Mucosa of stomach (tissue), 1 donor: ENCODE data around the gene TMEM11.

Experiments
- H3K27me3 ChIP-seq: one replicate; pipeline ENCODE4 v1.7.0; 2013; ENCODE audit warnings: mild to moderate bottlenecking, low read length; ENCODE audit not compliant: control insufficient read depth, insufficient read depth
- H3K36me3 ChIP-seq: one replicate; pipeline ENCODE4 v1.7.0; 2013; ENCODE audit warnings: low read length; ENCODE audit not compliant: control insufficient read depth, insufficient read depth
- H3K4me1 ChIP-seq: one replicate; pipeline ENCODE4 v1.7.0; 2013; ENCODE audit warnings: mild to moderate bottlenecking, low read length; ENCODE audit not compliant: control insufficient read depth, insufficient read depth
- H3K4me3 ChIP-seq: one replicate; pipeline ENCODE4 v1.7.0; 2013; ENCODE audit warnings: low read length
- H3K9ac ChIP-seq: one replicate; pipeline ENCODE4 v1.7.0; 2013; ENCODE audit warnings: mild to moderate bottlenecking, low read length, moderate library complexity
- H3K9me3 ChIP-seq: one replicate; pipeline ENCODE4 v1.7.0; 2013; ENCODE audit warnings: mild to moderate bottlenecking, low read length, moderate library complexity; ENCODE audit not compliant: control insufficient read depth
- donor health status: Pancreatic carcinoma.

TMEM11 gene

GRCh38 chr17:21160401-21160800, 53.6 kb downstream of the TMEM11 start:
- no peaks in the 10 kb centered on the region for H3K36me3 ChIP-seq
- H3K4me3 ChIP-seq: no peak overlapping the region
- no peak overlapping the region for H3K9ac ChIP-seq
- no peaks in the 10 kb centered on the region for H3K27me3 ChIP-seq
- no peaks in the 10 kb centered on the region for H3K9me3 ChIP-seq
- H3K4me1 ChIP-seq: peaks cover 12% of the 10 kb centered on the region

- no peaks in the 10 kb centered on the region for H3K36me3 ChIP-seq
- H3K9ac ChIP-seq: no peak overlapping the region
- H3K4me1 ChIP-seq: peaks cover 12% of the 10 kb centered on the region
- H3K9me3 ChIP-seq: no peaks in the 10 kb centered on the region
- H3K4me3 ChIP-seq: no peak overlapping the region
- no peaks in the 10 kb centered on the region for H3K27me3 ChIP-seq
Observed at GRCh38 chr17:21157586-21158370, 56.2 kb downstream of the TMEM11 start.

GRCh38 chr17:21152731-21153130, 61.2 kb downstream of the TMEM11 start:
- Histone ChIP-seq H3K9me3 (no peaks in the 10 kb centered on the region), H3K9ac (no peak overlapping the region), H3K4me3 (no peak overlapping the region), H3K27me3 (no peaks in the 10 kb centered on the region), H3K36me3 (no peaks in the 10 kb centered on the region), H3K4me1 (no peaks in the 10 kb centered on the region)

GRCh38 chr17:21149621-21150020, 64.3 kb downstream of the TMEM11 start:
- Histone ChIP-seq H3K36me3 (no peaks in the 10 kb centered on the region), H3K9ac (no peak overlapping the region), H3K4me1 (no peaks in the 10 kb centered on the region)

More at GRCh38 chr17:21149621-21150020, 64.3 kb downstream of the TMEM11 start:
- Histone ChIP-seq H3K27me3 (no peaks in the 10 kb centered on the region), H3K9me3 (no peaks in the 10 kb centered on the region), H3K4me3 (no peak overlapping the region)
